SK-N-MC (cell line): Measurements from ENCODE around the gene GRIK3.

ENCODE experiments used
- EZH2 ChIP-seq: fragments of 200-600 bp; sonication (generic); IDR thresholded peaks from one replicate; pipeline ENCODE4 v1.6.1; 2017; ENCODE audit warnings: antibody characterized with exemption
- POLR2AphosphoS5 ChIP-seq: IDR thresholded peaks from 2 replicates; pipeline ENCODE4 v1.6.1; 2012; ENCODE audit warnings: mild to moderate bottlenecking, low read depth, low read length, borderline replicate concordance

DNA sequence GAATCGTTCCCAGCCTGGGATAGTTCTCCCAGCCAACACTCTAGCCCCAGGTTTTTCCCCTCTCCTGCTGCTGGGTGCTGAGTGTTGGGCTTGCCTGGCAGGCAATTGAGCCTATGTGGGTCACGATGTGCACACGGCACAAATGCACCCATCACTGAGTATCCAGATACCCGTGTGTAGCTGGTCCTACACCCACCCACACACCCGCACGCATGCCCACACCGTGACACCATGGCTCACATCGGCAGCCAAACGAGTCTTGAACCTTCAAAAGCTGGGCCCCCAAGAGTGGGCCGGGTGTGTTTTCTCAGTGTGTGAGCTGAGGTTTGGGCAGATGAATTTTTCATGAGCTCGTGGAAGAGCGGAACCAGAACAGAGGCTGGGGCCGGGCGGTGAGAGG, 188.5 kb downstream of the GRIK3 start:
- TF ChIP-seq POLR2AphosphoS5 (no peak), EZH2 (no peak)
